ENCODE data around the gene SLC15A1. TPM values are rescaled to one million over a fixed set of nuclear protein-coding genes. Genes with fewer than 3 reads are reported as not detected.
A peak's percentile ranks its signal among the peaks of the same experiment; 100 is the strongest.

SLC15A1 gene
- polyA plus RNA-seq, 3 donors = not detected

DNA sequence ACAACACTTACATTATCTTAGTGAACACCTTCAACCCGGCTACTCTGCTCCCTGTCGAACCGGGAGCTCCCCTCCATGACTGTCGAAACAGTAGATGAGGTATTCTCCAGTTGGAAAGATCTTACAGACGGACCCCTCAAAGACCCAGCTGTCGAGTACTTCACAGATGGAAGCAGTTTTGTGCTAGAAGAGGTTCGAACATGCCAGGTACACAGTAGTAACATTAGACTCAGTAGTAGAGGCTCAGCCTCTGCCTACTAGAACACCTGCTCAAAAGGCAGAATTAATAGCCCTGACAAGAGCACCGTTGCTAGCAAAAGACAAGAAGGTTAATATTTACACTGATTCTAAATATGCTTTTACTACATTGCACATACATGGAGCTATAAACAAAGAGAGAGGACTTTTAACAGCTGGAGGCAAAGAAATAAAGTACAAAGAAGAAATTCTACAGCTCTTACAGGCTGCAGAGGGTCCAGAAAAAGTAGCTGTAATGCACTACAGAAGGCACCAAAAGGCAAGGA lies 13.6 kb upstream of the SLC15A1 start:
- Histone ChIP-seq H2AFZ (ENCODE audit: insufficient read depth, low read depth, low read length, poor library complexity, severe bottlenecking) (no peak overlapping the region), H3K4me1 (ENCODE audit: control insufficient read depth in 1 of 2, insufficient read depth in 2 of 2, low read length in 2 of 2) (no peaks in the 10 kb centered on the region), H3K27ac (ENCODE audit: low read depth in 1 of 2, low read length in 2 of 2) (no peak overlapping the region), H3K4me2 (replicated peaks; ENCODE audit: extremely low read depth, low read length, poor library complexity, severe bottlenecking) (no peak overlapping the region), H3K36me3 (replicated peaks in 1 of 2; ENCODE audit: control insufficient read depth in 1 of 2, insufficient read depth in 2 of 2, low read length in 2 of 2) (no peaks in the 10 kb centered on the region), H3K79me2 (ENCODE audit: insufficient read depth, low read length) (no peaks in the 10 kb centered on the region), H3K9ac (ENCODE audit: insufficient read depth, low read length, poor library complexity, severe bottlenecking) (no peak overlapping the region), H3K9me3 (replicated peaks in 1 of 2; ENCODE audit: control insufficient read depth in 1 of 2, insufficient read depth in 1 of 2, low read length in 2 of 2) (peaks cover 0 to 9% of the 10 kb centered on the region in 2 donors), H4K20me1 (ENCODE audit: insufficient read depth, low read length) (no peaks in the 10 kb centered on the region), H3K4me3 (replicated peaks in 1 of 3; ENCODE audit: low read depth in 2 of 3, low read length in 3 of 3) (no peak overlapping the region), H3K27me3 (ENCODE audit: control insufficient read depth in 2 of 2, insufficient read depth in 2 of 2, low read length in 2 of 2) (no peaks in the 10 kb centered on the region)
- intact Hi-C loops (cut with micrococcal nuclease) = no loop called here
- peaks cover 0 to 10% (median 3%) of the 10 kb centered on the region in 7 donors for H3K9me3 Mint-ChIP-seq
- TF ChIP-seq, protein P1, sequence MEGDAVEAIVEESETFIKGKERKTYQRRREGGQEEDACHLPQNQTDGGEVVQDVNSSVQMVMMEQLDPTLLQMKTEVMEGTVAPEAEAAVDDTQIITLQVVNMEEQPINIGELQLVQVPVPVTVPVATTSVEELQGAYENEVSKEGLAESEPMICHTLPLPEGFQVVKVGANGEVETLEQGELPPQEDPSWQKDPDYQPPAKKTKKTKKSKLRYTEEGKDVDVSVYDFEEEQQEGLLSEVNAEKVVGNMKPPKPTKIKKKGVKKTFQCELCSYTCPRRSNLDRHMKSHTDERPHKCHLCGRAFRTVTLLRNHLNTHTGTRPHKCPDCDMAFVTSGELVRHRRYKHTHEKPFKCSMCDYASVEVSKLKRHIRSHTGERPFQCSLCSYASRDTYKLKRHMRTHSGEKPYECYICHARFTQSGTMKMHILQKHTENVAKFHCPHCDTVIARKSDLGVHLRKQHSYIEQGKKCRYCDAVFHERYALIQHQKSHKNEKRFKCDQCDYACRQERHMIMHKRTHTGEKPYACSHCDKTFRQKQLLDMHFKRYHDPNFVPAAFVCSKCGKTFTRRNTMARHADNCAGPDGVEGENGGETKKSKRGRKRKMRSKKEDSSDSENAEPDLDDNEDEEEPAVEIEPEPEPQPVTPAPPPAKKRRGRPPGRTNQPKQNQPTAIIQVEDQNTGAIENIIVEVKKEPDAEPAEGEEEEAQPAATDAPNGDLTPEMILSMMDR (IDR thresholded peaks at IDR 0.05) = no peak
- no peak overlapping the region for H3K27ac Mint-ChIP-seq
- DNase-seq = no peak
- no peak overlapping the region for H3K4me3 Mint-ChIP-seq
- 93% methylated on average over 5 of the region's 8 CpGs for WGBS (ENCODE audit: insufficient coverage)
- peaks cover 0 to 9% (median 1%) of the 10 kb centered on the region in 3 donors for H3K27me3 Mint-ChIP-seq (ENCODE audit: low read depth in 3 of 3)
- no peaks in the 10 kb centered on the region for H3K36me3 Mint-ChIP-seq
- peaks cover 10% of the 10 kb centered on the region for H3K4me1 Mint-ChIP-seq

DNA sequence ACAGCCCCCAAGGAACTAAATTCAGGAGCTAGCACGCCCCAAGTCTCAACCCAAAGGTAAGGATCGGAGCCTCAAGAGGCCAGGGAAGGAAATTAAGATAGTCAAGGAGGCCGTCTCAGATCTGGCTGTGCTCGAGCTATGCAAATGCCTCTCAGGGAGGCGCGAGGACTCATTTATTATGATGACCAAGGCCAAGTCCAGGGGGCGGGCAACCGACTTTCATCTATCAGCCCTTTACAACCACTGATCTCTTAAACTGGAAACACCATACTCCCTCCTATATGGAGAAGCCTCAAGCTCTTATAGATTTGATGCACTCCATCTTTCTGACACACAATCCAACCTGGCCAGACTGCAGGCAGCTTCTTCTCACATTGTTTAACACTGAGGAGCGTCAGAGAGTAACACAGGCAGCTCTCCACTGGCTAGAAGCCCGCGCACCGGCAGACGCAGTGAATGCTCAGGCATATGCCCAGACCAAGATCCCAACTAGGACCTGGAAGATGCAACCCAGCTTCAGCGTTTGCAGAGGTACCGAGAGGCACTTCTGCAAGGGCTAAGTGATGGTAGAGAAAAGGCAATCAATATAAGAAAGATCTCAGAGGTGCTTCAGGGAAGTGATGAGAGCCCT lies 9.6 kb upstream of the SLC15A1 start:
- peak overlapping the region; percentile 2 for H3K9ac ChIP-seq (ENCODE audit: insufficient read depth, low read length, poor library complexity, severe bottlenecking)
- intact Hi-C loops (cut with micrococcal nuclease) = no loop called here
- peak overlapping the region in 1 of 2 donors; percentile 62 for H3K4me3 Mint-ChIP-seq
- TF ChIP-seq, protein P1 (IDR thresholded peaks at IDR 0.05) = no peak
- no peak overlapping the region for H3K27ac ChIP-seq (ENCODE audit: low read depth in 1 of 2, low read length in 2 of 2)
- 81% methylated on average over 11 of the region's 15 CpGs for WGBS (ENCODE audit: insufficient coverage)
- peak overlapping the region in 1 of 7 donors; percentile 66 for H3K27ac Mint-ChIP-seq
- peak overlapping the region in 2 of 3 experiments; percentile 23 to 48 for H3K4me3 ChIP-seq (replicated peaks in 1 of 3; ENCODE audit: low read depth in 2 of 3, low read length in 3 of 3)
- H2AFZ ChIP-seq (ENCODE audit: insufficient read depth, low read depth, low read length, poor library complexity, severe bottlenecking) = peak overlapping the region; percentile 54
- no peaks in the 10 kb centered on the region for H3K36me3 Mint-ChIP-seq
- H3K36me3 ChIP-seq (replicated peaks in 1 of 2; ENCODE audit: control insufficient read depth in 1 of 2, insufficient read depth in 2 of 2, low read length in 2 of 2) = no peaks in the 10 kb centered on the region
- H3K27me3 Mint-ChIP-seq (ENCODE audit: low read depth in 3 of 3) = peaks cover 0 to 9% (median 4%) of the 10 kb centered on the region in 3 donors
- no peaks in the 10 kb centered on the region for H3K79me2 ChIP-seq (ENCODE audit: insufficient read depth, low read length)
- H4K20me1 ChIP-seq (ENCODE audit: insufficient read depth, low read length) = no peaks in the 10 kb centered on the region
- no peaks in the 10 kb centered on the region for H3K27me3 ChIP-seq (ENCODE audit: control insufficient read depth in 2 of 2, insufficient read depth in 2 of 2, low read length in 2 of 2)
- peaks cover 9% of the 10 kb centered on the region for H3K4me1 Mint-ChIP-seq
- peak overlapping the region; percentile 17 for H3K4me2 ChIP-seq (replicated peaks; ENCODE audit: extremely low read depth, low read length, poor library complexity, severe bottlenecking)
- no peak for DNase-seq
- H3K9me3 ChIP-seq (replicated peaks in 1 of 2; ENCODE audit: control insufficient read depth in 1 of 2, insufficient read depth in 1 of 2, low read length in 2 of 2) = peaks cover 0 to 11% of the 10 kb centered on the region in 2 donors
- H3K4me1 ChIP-seq (ENCODE audit: control insufficient read depth in 1 of 2, insufficient read depth in 2 of 2, low read length in 2 of 2) = no peaks in the 10 kb centered on the region
- H3K9me3 Mint-ChIP-seq = peaks cover 8 to 19% (median 13%) of the 10 kb centered on the region in 7 donors

Measured in CD14-positive monocyte (primary cell).